GM10847 (cell line): ENCODE data around the gene CTDSPL.

Experiments used
- POLR2A ChIP-seq: IDR thresholded peaks from 2 replicates; pipeline ENCODE4 v1.6.1; 2011; ENCODE audit not compliant: insufficient read length; ENCODE audit errors: extremely low read depth

CTDSPL gene

GRCh38 chr3:37867144-37867543 lies 5.5 kb downstream of the CTDSPL start:
- no peak for TF ChIP-seq POLR2A

GRCh38 chr3:37871858-37872257 lies 10.2 kb downstream of the CTDSPL start:
- TF ChIP-seq POLR2A: no peak

- no peak for TF ChIP-seq POLR2A
Measured at GRCh38 chr3:37872413-37873160, 10.9 kb downstream of the CTDSPL start.

- no peak for TF ChIP-seq POLR2A
Measured at GRCh38 chr3:37876279-37876678, 14.6 kb downstream of the CTDSPL start.

- no peak for TF ChIP-seq POLR2A
Measured at GRCh38 chr3:37882711-37883110, 21.0 kb downstream of the CTDSPL start.

- TF ChIP-seq POLR2A: no peak
Measured at GRCh38 chr3:37885814-37886213, 24.1 kb downstream of the CTDSPL start.

GRCh38 chr3:37886395-37886794 lies 24.7 kb downstream of the CTDSPL start:
- TF ChIP-seq POLR2A: no peak

GRCh38 chr3:37887062-37887461 lies 25.4 kb downstream of the CTDSPL start:
- no peak for TF ChIP-seq POLR2A

GRCh38 chr3:37887824-37888223 lies 26.1 kb downstream of the CTDSPL start:
- TF ChIP-seq POLR2A: no peak

GRCh38 chr3:37888421-37888820 lies 26.7 kb downstream of the CTDSPL start:
- no peak for TF ChIP-seq POLR2A

- TF ChIP-seq POLR2A: no peak
Measured at GRCh38 chr3:37890522-37890921, 28.8 kb downstream of the CTDSPL start.

- no peak for TF ChIP-seq POLR2A
Measured at GRCh38 chr3:37891227-37891626, 29.5 kb downstream of the CTDSPL start.

GRCh38 chr3:37892927-37893600 lies 31.4 kb downstream of the CTDSPL start:
- no peak for TF ChIP-seq POLR2A

GRCh38 chr3:37896827-37897226 lies 35.1 kb downstream of the CTDSPL start:
- no peak for TF ChIP-seq POLR2A

GRCh38 chr3:37897763-37898162 lies 36.1 kb downstream of the CTDSPL start:
- no peak for TF ChIP-seq POLR2A

- no peak for TF ChIP-seq POLR2A
Measured at GRCh38 chr3:37898424-37898823, 36.7 kb downstream of the CTDSPL start.
